Suprapubic skin (tissue), 4 donors: ENCODE measurements around the gene FPGS. TPM values are rescaled to one million over a fixed set of nuclear protein-coding genes. Genes with fewer than 3 reads are reported as not detected.

Experiments
- DNase-seq, 2 donors: peaks; one replicate each; pipeline ENCODE4 v3.0.0-alpha.2; 2019; ENCODE audit warnings: low spot score in 2 of 2
- H3K27ac ChIP-seq: fragments of 200-600 bp; sonication (generic); one replicate; pipeline ENCODE4 v1.5.1; 2019
- H3K27me3 ChIP-seq: fragments of 200-600 bp; sonication (generic); one replicate; pipeline ENCODE4 v1.5.1; 2019
- H3K36me3 ChIP-seq: fragments of 200-600 bp; sonication (generic); one replicate; pipeline ENCODE4 v1.5.1; 2019
- H3K4me1 ChIP-seq: fragments of 200-600 bp; sonication (generic); one replicate; pipeline ENCODE4 v1.5.1; 2019
- H3K4me3 ChIP-seq: fragments of 200-600 bp; sonication (generic); one replicate; pipeline ENCODE4 v1.5.1; 2019; ENCODE audit warnings: mild to moderate bottlenecking
- H3K9me3 ChIP-seq: fragments of 200-600 bp; sonication (generic); one replicate; pipeline ENCODE4 v1.5.1; 2019
- CTCF ChIP-seq, 2 donors: fragments of 200-600 bp in 1 of 2; fragments of 450-650 bp in 1 of 2; sonication (generic) in 1 of 2; IDR thresholded peaks; one replicate each; pipeline ENCODE4 v1.5.1; 2016 to 2019; ENCODE audit warnings: antibody characterized with exemption in 2 of 2, mild to moderate bottlenecking in 1 of 2, moderate library complexity in 1 of 2
- EP300 ChIP-seq: sonication (generic); formaldehyde crosslinking; IDR thresholded peaks from one replicate; pipeline ENCODE4 v1.6.1; 2017; ENCODE audit warnings: antibody characterized with exemption
- POLR2A ChIP-seq, 2 donors: fragments of 450-650 bp; IDR thresholded peaks; one replicate each; pipeline ENCODE4 v1.6.1; 2017; ENCODE audit warnings: antibody characterized with exemption in 2 of 2, mild to moderate bottlenecking in 2 of 2, moderate library complexity in 2 of 2
- POLR2AphosphoS5 ChIP-seq, 3 donors: sonication (generic); formaldehyde crosslinking; IDR thresholded peaks; one replicate each; pipeline ENCODE4 v1.6.1; 2017; ENCODE audit warnings: antibody characterized with exemption in 3 of 3
- WGBS: methylation state at CpG from one replicate; pipeline ENCODE4 v1.1.5; 2018; 5-methylcytosine and 5-hydroxymethylcytosine counted together
- total RNA-seq, 4 donors: library from RNA; depleted of rRNA; stranded (reverse); fragments of >200 nt; gene quantifications; one replicate each; pipeline ENCODE4 v1.1.0, GENCODE V29; 2016

The FPGS gene
- total RNA-seq, 4 donors from 2014 or later: 22.9 to 50.3 (median 28.3) TPM

- DNase-seq: no peak
- no peaks in the 10 kb centered on the region for H3K9me3 ChIP-seq
- TF ChIP-seq POLR2A (IDR thresholded peaks at IDR 0.05): no peak
- no peak for TF ChIP-seq POLR2AphosphoS5 (IDR thresholded peaks at IDR 0.05)
- no peak for TF ChIP-seq CTCF (IDR thresholded peaks at IDR 0.05)
- TF ChIP-seq EP300: no peak
- peaks cover 10% of the 10 kb centered on the region for H3K4me1 ChIP-seq
- H3K36me3 ChIP-seq: peaks cover 65% of the 10 kb centered on the region
- no peaks in the 10 kb centered on the region for H3K27me3 ChIP-seq
- no peak overlapping the region for H3K4me3 ChIP-seq
- H3K27ac ChIP-seq: no peak overlapping the region
- WGBS: 98% methylated on average over 10 of the region's 10 CpGs
These were observed 7.9 kb downstream of the FPGS start for GRCh38 chr9:127810378-127811187.

GRCh38 chr9:127812011-127812410 lies 9.3 kb downstream of the FPGS start:
- no peaks in the 10 kb centered on the region for H3K27me3 ChIP-seq
- 82% methylated on average over 6 of the region's 6 CpGs for WGBS
- H3K27ac ChIP-seq: no peak overlapping the region
- TF ChIP-seq EP300: no peak
- no peak for TF ChIP-seq POLR2A (IDR thresholded peaks at IDR 0.05)
- TF ChIP-seq CTCF (IDR thresholded peaks at IDR 0.05): no peak
- TF ChIP-seq POLR2AphosphoS5 (IDR thresholded peaks at IDR 0.05): no peak
- H3K4me3 ChIP-seq: no peak overlapping the region
- DNase-seq: no peak
- H3K9me3 ChIP-seq: no peaks in the 10 kb centered on the region
- H3K36me3 ChIP-seq: peaks cover 69% of the 10 kb centered on the region
- peaks cover 10% of the 10 kb centered on the region for H3K4me1 ChIP-seq

GRCh38 chr9:127812936-127813675 lies 10.4 kb downstream of the FPGS start:
- peaks cover 10% of the 10 kb centered on the region for H3K4me1 ChIP-seq
- no peak for DNase-seq
- 93% methylated on average over 15 of the region's 19 CpGs for WGBS
- TF ChIP-seq POLR2A (IDR thresholded peaks at IDR 0.05): no peak
- no peak for TF ChIP-seq CTCF (IDR thresholded peaks at IDR 0.05)
- TF ChIP-seq POLR2AphosphoS5 (IDR thresholded peaks at IDR 0.05): no peak
- H3K36me3 ChIP-seq: peaks cover 69% of the 10 kb centered on the region
- H3K27me3 ChIP-seq: no peaks in the 10 kb centered on the region
- H3K27ac ChIP-seq: no peak overlapping the region
- H3K9me3 ChIP-seq: no peaks in the 10 kb centered on the region
- no peak overlapping the region for H3K4me3 ChIP-seq

GRCh38 chr9:127813686-127814226 lies 11.1 kb downstream of the FPGS start:
- no peak for DNase-seq
- peaks cover 70% of the 10 kb centered on the region for H3K36me3 ChIP-seq
- TF ChIP-seq EP300 (no peak), POLR2AphosphoS5 (IDR thresholded peaks at IDR 0.05) (no peak), CTCF (IDR thresholded peaks at IDR 0.05) (no peak), POLR2A (IDR thresholded peaks at IDR 0.05) (no peak)
- peaks cover 10% of the 10 kb centered on the region for H3K4me1 ChIP-seq
- WGBS: 76% methylated on average over 7 of the region's 9 CpGs
- no peak overlapping the region for H3K4me3 ChIP-seq
- H3K9me3 ChIP-seq: no peaks in the 10 kb centered on the region
- no peak overlapping the region for H3K27ac ChIP-seq
- no peaks in the 10 kb centered on the region for H3K27me3 ChIP-seq
